HepG2 (cell line): Measurements from ENCODE around the gene PSMD3. TPM values are rescaled to one million over a fixed set of nuclear protein-coding genes. Genes with fewer than 3 reads are reported as not detected.

Experiments used
- ATAC-seq: fragments of 200-7000 bp; cut with Tn5 transposase; 3 replicates; pipeline ENCODE4 v1.9.1; 2020; ENCODE audit warnings: mild to moderate bottlenecking, moderate library complexity
- BruUV-seq: library from RNA; stranded (reverse); fragments of 400-500 nt; replicated peaks from 2 replicates; lab custom pipeline; 2021; lab: Mats Ljungman, UMichigan
- CTCF ChIA-PET: fragments of 300-600 bp; formaldehyde crosslinking; extraction: SDS; loops from one replicate; lab custom pipeline; 2021; ENCODE audit warnings: low total read pairs, inconsistent platforms, low intra/inter-chr PET ratio; lab: Yijun Ruan, JAX
- POLR2A ChIA-PET: fragments of 350-600 bp; sonication (Branson Sonifier 250); formaldehyde crosslinking; loops from one replicate; lab custom pipeline; 2020; ENCODE audit warnings: antibody characterized with exemption, inconsistent platforms; lab: Yijun Ruan, JAX
- DNase-seq: peaks from one replicate; pipeline ENCODE4 v3.0.0-alpha.2; 2015; ENCODE audit warnings: low spot score
- FAIRE-seq: peaks from 3 replicates; lab custom pipeline; 2011; peaks lifted over from hg19 to GRCh38; lab: Jason Lieb, UNC
- H2AFZ ChIP-seq: one replicate; pipeline ENCODE4 v1.6.1; 2011; ENCODE audit warnings: low read length, inconsistent platforms
- H3K27ac ChIP-seq: fragments of 300-600 bp; 3 replicates; pipeline ENCODE4 v1.8.0; 2011; ENCODE audit warnings: mixed run types, mild to moderate bottlenecking, mixed read lengths, low read length, inconsistent platforms; ENCODE audit not compliant: insufficient read depth; ENCODE audit errors: extremely low read length
- H3K27me3 ChIP-seq, 2 experiments: fragments of 200-600 bp in 1 of 2; 2 replicates in 1 of 2; 3 replicates in 1 of 2; pipeline versions ENCODE4 v1.6.0 to v1.8.0; 2011; ENCODE audit warnings: low read length in 2 of 2, mild to moderate bottlenecking in 2 of 2, moderate library complexity in 2 of 2, inconsistent platforms in 1 of 2; ENCODE audit not compliant: insufficient read depth in 2 of 2, control insufficient read depth in 1 of 2
- H3K36me3 ChIP-seq, 2 experiments: fragments of 200-600 bp in 1 of 2; replicated peaks in 1 of 2; 2 replicates in 1 of 2; 3 replicates in 1 of 2; pipeline versions ENCODE4 v1.5.1 to v1.8.0; 2011; ENCODE audit warnings: low read length in 2 of 2, inconsistent platforms in 1 of 2; ENCODE audit not compliant: insufficient read depth in 2 of 2, control insufficient read depth in 1 of 2
- H3K4me1 ChIP-seq: 2 replicates; pipeline ENCODE4 v1.5.1; 2012; ENCODE audit warnings: low read length, inconsistent platforms; ENCODE audit not compliant: insufficient read depth
- H3K4me2 ChIP-seq: 2 replicates; pipeline ENCODE4 v1.6.0; 2011; ENCODE audit warnings: low read depth, low read length, inconsistent platforms
- H3K4me3 ChIP-seq, 3 experiments: fragments of 200-600 bp in 1 of 3; sonication (generic), shearing (Covaris generic) in 1 of 3; replicated peaks in 1 of 3; 2 replicates each; pipeline ENCODE4 v1.5.1; 2011 to 2016; ENCODE audit warnings: low read length in 3 of 3, inconsistent platforms in 2 of 3, low read depth in 2 of 3, mild to moderate bottlenecking in 2 of 3, control low read depth in 1 of 3, mixed read lengths in 1 of 3; ENCODE audit not compliant: insufficient read depth in 1 of 3
- H3K79me2 ChIP-seq: one replicate; pipeline ENCODE4 v1.6.1; 2011; ENCODE audit warnings: low read length, inconsistent platforms; ENCODE audit not compliant: insufficient read depth
- H3K9ac ChIP-seq: 2 replicates; pipeline ENCODE4 v1.6.0; 2011; ENCODE audit warnings: mild to moderate bottlenecking, low read depth, low read length, inconsistent platforms; ENCODE audit not compliant: insufficient read depth
- H3K9me3 ChIP-seq: 2 replicates; pipeline ENCODE4 v1.5.1; 2012; ENCODE audit warnings: mild to moderate bottlenecking, low read length
- H4K20me1 ChIP-seq: 2 replicates; pipeline ENCODE4 v1.6.0; 2011; ENCODE audit warnings: inconsistent platforms, mild to moderate bottlenecking, low read length, moderate library complexity; ENCODE audit not compliant: insufficient read depth
- KDM2A ChIP-seq: sonication (generic); formaldehyde crosslinking; IDR thresholded peaks from 2 replicates; pipeline ENCODE4 v1.4.0; 2020; ENCODE audit warnings: low read depth, missing genetic modification reagents, borderline replicate concordance
- MEIS1 ChIP-seq: sonication (generic); formaldehyde crosslinking; IDR thresholded peaks from 2 replicates; pipeline ENCODE4 v1.9.0; 2021; ENCODE audit warnings: mild to moderate bottlenecking, missing genetic modification reagents, moderate library complexity, borderline replicate concordance
- SNAI1 ChIP-seq: sonication (generic); formaldehyde crosslinking; IDR thresholded peaks from 2 replicates; pipeline ENCODE4 v1.5.0; 2020; ENCODE audit warnings: mild to moderate bottlenecking, missing genetic modification reagents, borderline replicate concordance
- THAP11 ChIP-seq: IDR thresholded peaks from 2 replicates; pipeline ENCODE4 v1.6.1; 2016; ENCODE audit warnings: missing biosample characterization, missing genetic modification reagents
- THYN1 ChIP-seq: sonication (generic); formaldehyde crosslinking; IDR thresholded peaks from 2 replicates; pipeline ENCODE4 v1.8.1; 2023; ENCODE audit warnings: low read depth, mild to moderate bottlenecking, moderate library complexity, missing genetic modification reagents, borderline replicate concordance
- ZMYM2 ChIP-seq: sonication (generic); formaldehyde crosslinking; IDR thresholded peaks from 2 replicates; pipeline ENCODE4 v1.8.0; 2022; ENCODE audit warnings: mild to moderate bottlenecking, missing genetic modification reagents
- ZNF263 ChIP-seq: sonication (generic); formaldehyde crosslinking; IDR thresholded peaks from 2 replicates; pipeline ENCODE4 v1.4.0; 2020; ENCODE audit warnings: missing genetic modification reagents
- ZNF703 ChIP-seq: sonication (generic); formaldehyde crosslinking; IDR thresholded peaks from 2 replicates; pipeline ENCODE4 v1.5.1; 2020; ENCODE audit warnings: missing genetic modification reagents, mild to moderate bottlenecking, moderate library complexity, borderline replicate concordance
- WGBS: methylation state at CpG from one replicate; pipeline ENCODE4 v1.1.6; 2017; ENCODE audit warnings: low lambda C conversion rate; 5-methylcytosine and 5-hydroxymethylcytosine counted together
- in situ Hi-C: cut with HindIII; loops from 2 replicates; pipeline ENCODE4 v1.10.0; 2017; ENCODE audit warnings: low pct_unique_long_range_greater_than_20kb; ENCODE audit not compliant: extremely low pct_ligation_motif_present
- intact Hi-C: fragments of 100-400 bp; cut with micrococcal nuclease; formaldehyde crosslinking; loops from one replicate; pipeline ENCODE4 v1.10.0; 2022; ENCODE audit not compliant: unreplicated experiment
- polyA plus RNA-seq, 8 experiments: library from polyadenylated mRNA; depleted of rRNA in 3 of 8; stranded (reverse) in 7 of 8; unstranded in 1 of 8; fragments of >200 nt; fragmentation: Illumina TruSeq in 4 of 8; extraction: Trizol in 4 of 8; gene quantifications; 2 replicates each; pipeline versions ENCODE4 v1.2.1 to v1.2.3, GENCODE V29; 2011 to 2016; ENCODE audit warnings: low read depth in 4 of 8, missing spikeins in 1 of 8, mixed read lengths in 1 of 8; ENCODE audit not compliant: insufficient read depth in 1 of 8
- total RNA-seq, 5 experiments: library from RNA; depleted of rRNA; stranded (reverse); fragments of >200 nt; fragmentation: Illumina TruSeq; extraction: Trizol; gene quantifications; 2 replicates each; pipeline ENCODE4 v1.2.3, GENCODE V29; 2016; ENCODE audit warnings: low read depth in 1 of 5
- TF ChIP-seq, protein P1 (sequence below): sonication (generic); formaldehyde crosslinking; IDR thresholded peaks from 2 replicates; pipeline ENCODE4 v1.4.0; 2020; ENCODE audit warnings: missing genetic modification reagents, low read depth, mild to moderate bottlenecking, borderline replicate concordance
- TF ChIP-seq, protein P2 (sequence below): sonication (generic); formaldehyde crosslinking; IDR thresholded peaks from 2 replicates; pipeline ENCODE4 v1.8.1; 2023; ENCODE audit warnings: missing genetic modification reagents, inconsistent platforms, borderline replicate concordance
- TF ChIP-seq, protein P3 (sequence below): IDR thresholded peaks from 2 replicates; pipeline ENCODE4 v1.6.1; 2018; ENCODE audit warnings: missing genetic modification reagents, mild to moderate bottlenecking, missing compliant biosample characterization

The PSMD3 gene
- total and polyA plus RNA-seq, 2 of the 13 experiments (the other 11 are each of a cell fraction or from before 2014, with no cell fraction given): 97.4 to 146 TPM

DNA sequence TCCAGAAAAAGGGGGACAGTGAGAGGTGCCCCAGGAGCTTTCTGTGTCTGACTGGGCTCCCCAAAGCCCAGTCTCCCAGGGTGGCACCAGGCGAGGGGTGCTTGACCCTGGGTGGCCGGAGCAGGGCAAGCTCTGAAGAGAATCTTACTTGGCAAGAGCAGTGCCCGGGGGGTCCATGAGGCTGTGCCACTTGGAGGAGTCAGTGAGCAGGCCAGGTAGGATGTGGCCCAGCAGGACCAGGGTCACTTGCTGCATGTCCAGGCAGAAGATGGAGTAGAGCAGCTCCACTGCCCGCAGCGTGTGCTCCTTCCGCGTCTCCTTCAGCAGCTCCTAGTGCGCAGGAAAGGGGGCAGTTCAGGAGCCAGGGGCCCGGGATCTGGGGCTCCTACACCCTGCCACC lies 41.9 kb downstream of the PSMD3 start (continued):
- TF ChIP-seq, protein P1, sequence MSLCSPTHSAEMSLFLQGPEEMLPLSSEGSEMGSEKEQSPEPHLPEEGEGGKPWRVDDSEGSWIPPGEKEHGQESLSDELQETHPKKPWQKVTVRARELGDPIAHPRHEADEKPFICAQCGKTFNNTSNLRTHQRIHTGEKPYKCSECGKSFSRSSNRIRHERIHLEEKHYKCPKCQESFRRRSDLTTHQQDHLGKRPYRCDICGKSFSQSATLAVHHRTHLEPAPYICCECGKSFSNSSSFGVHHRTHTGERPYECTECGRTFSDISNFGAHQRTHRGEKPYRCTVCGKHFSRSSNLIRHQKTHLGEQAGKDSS: no peak
- no peak for TF ChIP-seq SNAI1 (CRISPR knock-in tag)
- TF ChIP-seq ZMYM2 (CRISPR knock-in tag): no peak
- no peak for TF ChIP-seq ZNF263 (CRISPR knock-in tag)
- TF ChIP-seq, protein P2, sequence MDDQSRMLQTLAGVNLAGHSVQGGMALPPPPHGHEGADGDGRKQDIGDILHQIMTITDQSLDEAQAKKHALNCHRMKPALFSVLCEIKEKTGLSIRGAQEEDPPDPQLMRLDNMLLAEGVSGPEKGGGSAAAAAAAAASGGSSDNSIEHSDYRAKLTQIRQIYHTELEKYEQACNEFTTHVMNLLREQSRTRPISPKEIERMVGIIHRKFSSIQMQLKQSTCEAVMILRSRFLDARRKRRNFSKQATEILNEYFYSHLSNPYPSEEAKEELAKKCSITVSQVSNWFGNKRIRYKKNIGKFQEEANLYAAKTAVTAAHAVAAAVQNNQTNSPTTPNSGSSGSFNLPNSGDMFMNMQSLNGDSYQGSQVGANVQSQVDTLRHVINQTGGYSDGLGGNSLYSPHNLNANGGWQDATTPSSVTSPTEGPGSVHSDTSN (CRISPR knock-in tag): no peak

- TF ChIP-seq, protein P3, sequence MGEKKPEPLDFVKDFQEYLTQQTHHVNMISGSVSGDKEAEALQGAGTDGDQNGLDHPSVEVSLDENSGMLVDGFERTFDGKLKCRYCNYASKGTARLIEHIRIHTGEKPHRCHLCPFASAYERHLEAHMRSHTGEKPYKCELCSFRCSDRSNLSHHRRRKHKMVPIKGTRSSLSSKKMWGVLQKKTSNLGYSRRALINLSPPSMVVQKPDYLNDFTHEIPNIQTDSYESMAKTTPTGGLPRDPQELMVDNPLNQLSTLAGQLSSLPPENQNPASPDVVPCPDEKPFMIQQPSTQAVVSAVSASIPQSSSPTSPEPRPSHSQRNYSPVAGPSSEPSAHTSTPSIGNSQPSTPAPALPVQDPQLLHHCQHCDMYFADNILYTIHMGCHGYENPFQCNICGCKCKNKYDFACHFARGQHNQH (CRISPR knock-in tag): no peak
- TF ChIP-seq THYN1 (CRISPR knock-in tag) (no peak), MEIS1 (CRISPR knock-in tag) (no peak), KDM2A (CRISPR knock-in tag) (no peak), THAP11 (CRISPR knock-in tag) (no peak), ZNF703 (CRISPR knock-in tag) (no peak)
- H3K36me3 ChIP-seq: peaks cover 43 to 64% of the 10 kb centered on the region in 2 experiments
- no peaks in the 10 kb centered on the region for H3K27me3 ChIP-seq
- H3K9me3 ChIP-seq: no peaks in the 10 kb centered on the region
- FAIRE-seq: no peak
- H3K79me2 ChIP-seq: no peaks in the 10 kb centered on the region
- H3K4me2 ChIP-seq: no peak overlapping the region
- no peak overlapping the region for H2AFZ ChIP-seq
- no peak for DNase-seq
- H4K20me1 ChIP-seq: no peaks in the 10 kb centered on the region
- intact Hi-C loops: no loop called here
- no peak overlapping the region for H3K27ac ChIP-seq
- BruUV-seq: no TSS peak
- no peak overlapping the region for H3K4me3 ChIP-seq
- CTCF ChIA-PET: no interaction called here
- 100% methylated on average over 16 of the region's 19 CpGs for WGBS
- POLR2A ChIA-PET: no interaction called here
- in situ Hi-C loops: no loop called here
- ATAC-seq: no peak
- peaks cover 4% of the 10 kb centered on the region; the same call in 1 of the 2 replicates for H3K4me1 ChIP-seq
- no peak overlapping the region for H3K9ac ChIP-seq
Observed at GRCh38 chr17:40022961-40023541, 42.4 kb downstream of the PSMD3 start.
